IMR-90 (cell line): Measurements from ENCODE around the gene CFAP251. TPM values are rescaled to one million over a fixed set of nuclear protein-coding genes. Genes with fewer than 3 reads are reported as not detected.

ENCODE experiments used
- ATAC-seq: fragments of 200-7000 bp; cut with Tn5 transposase; 2 replicates; pipeline ENCODE4 v1.9.1; 2020; ENCODE audit warnings: low read depth, mild to moderate bottlenecking, moderate library complexity
- BruUV-seq: library from RNA; stranded (reverse); fragments of 400-500 nt; replicated peaks from 2 replicates; lab custom pipeline; 2021; lab: Mats Ljungman, UMichigan
- CTCF ChIA-PET: fragments of 300-600 bp; formaldehyde crosslinking; extraction: SDS; loops from one replicate; lab custom pipeline; 2021; ENCODE audit warnings: antibody characterized with exemption; lab: Yijun Ruan, JAX
- POLR2A ChIA-PET: fragments of 300-600 bp; sonication (Branson Sonifier 250); formaldehyde crosslinking; loops from one replicate; lab custom pipeline; 2022; ENCODE audit warnings: antibody characterized with exemption; ENCODE audit not compliant: unreplicated experiment; lab: Charles Lee
- DNase-seq: peaks from one replicate; pipeline ENCODE4 v3.0.0; 2013
- H2AFZ ChIP-seq: replicated peaks from 2 replicates; pipeline ENCODE3; 2013; ENCODE audit warnings: low read length, mild to moderate bottlenecking; ENCODE audit not compliant: poor library complexity
- H2AK5ac ChIP-seq: 2 replicates; pipeline ENCODE4 v1.6.1; 2013; ENCODE audit warnings: low read depth, low read length, inconsistent platforms
- H2AK9ac ChIP-seq: replicated peaks from 2 replicates; pipeline ENCODE3; 2013; ENCODE audit warnings: mild to moderate bottlenecking, low read depth, low read length, moderate library complexity; ENCODE audit not compliant: poor library complexity
- H2BK120ac ChIP-seq: 2 replicates; pipeline ENCODE4 v1.6.1; 2013; ENCODE audit warnings: low read depth, low read length, inconsistent platforms
- H2BK15ac ChIP-seq: 3 replicates; pipeline ENCODE4 v1.6.1; 2013; ENCODE audit warnings: low read depth, low read length, inconsistent platforms
- H2BK20ac ChIP-seq: 2 replicates; pipeline ENCODE4 v1.6.1; 2013; ENCODE audit warnings: low read depth, mild to moderate bottlenecking, inconsistent platforms, low read length, moderate library complexity
- H2BK5ac ChIP-seq: 2 replicates; pipeline ENCODE4 v1.6.1; 2013; ENCODE audit warnings: mild to moderate bottlenecking, low read depth, low read length, inconsistent platforms; ENCODE audit not compliant: poor library complexity, severe bottlenecking
- H3K14ac ChIP-seq: replicated peaks from 2 replicates; pipeline ENCODE4 v1.6.1; 2013; ENCODE audit warnings: low read depth, low read length, inconsistent platforms
- H3K18ac ChIP-seq: 2 replicates; pipeline ENCODE4 v1.6.1; 2013; ENCODE audit warnings: low read depth, low read length, control low read depth
- H3K23ac ChIP-seq: 2 replicates; pipeline ENCODE4 v1.6.1; 2013; ENCODE audit warnings: low read depth, low read length, inconsistent platforms
- H3K27ac ChIP-seq: 2 replicates; pipeline ENCODE4 v1.5.1; 2013; ENCODE audit warnings: mild to moderate bottlenecking, control low read depth, low read length; ENCODE audit not compliant: insufficient read depth
- H3K27me3 ChIP-seq: 2 replicates; pipeline ENCODE4 v1.6.1; 2013; ENCODE audit warnings: low read length; ENCODE audit not compliant: control insufficient read depth, insufficient read depth
- H3K36me3 ChIP-seq: 2 replicates; pipeline ENCODE4 v1.6.1; 2013; ENCODE audit warnings: low read length, mixed read lengths; ENCODE audit not compliant: control insufficient read depth, insufficient read depth
- H3K4ac ChIP-seq: 2 replicates; pipeline ENCODE4 v1.6.1; 2013; ENCODE audit warnings: low read depth, low read length, inconsistent platforms
- H3K4me1 ChIP-seq: 2 replicates; pipeline ENCODE4 v1.6.1; 2013; ENCODE audit warnings: low read length, mixed read lengths; ENCODE audit not compliant: control insufficient read depth, insufficient read depth
- H3K4me2 ChIP-seq: 2 replicates; pipeline ENCODE4 v1.6.1; 2013; ENCODE audit warnings: low read depth, mild to moderate bottlenecking, control low read depth, low read length, moderate library complexity
- H3K4me3 ChIP-seq: 2 replicates; pipeline ENCODE4 v1.5.1; 2013; ENCODE audit warnings: low read depth, mild to moderate bottlenecking, control low read depth, low read length, moderate library complexity; ENCODE audit not compliant: insufficient read depth
- H3K56ac ChIP-seq: 2 replicates; pipeline ENCODE4 v1.6.1; 2013; ENCODE audit warnings: low read length, inconsistent platforms; ENCODE audit not compliant: insufficient read depth; ENCODE audit errors: extremely low read depth
- H3K79me1 ChIP-seq, 2 experiments: 2 replicates each; pipeline ENCODE4 v1.6.1; 2013; ENCODE audit warnings: low read length in 2 of 2, inconsistent platforms in 1 of 2, low read depth in 1 of 2
- H3K9ac ChIP-seq: 2 replicates; pipeline ENCODE4 v1.6.1; 2013; ENCODE audit warnings: low read depth, low read length, control low read depth
- H3K9me1 ChIP-seq: 2 replicates; pipeline ENCODE4 v1.6.1; 2013; ENCODE audit warnings: low read length, inconsistent platforms; ENCODE audit not compliant: insufficient read depth
- H3K9me3 ChIP-seq: 2 replicates; pipeline ENCODE4 v1.6.1; 2013; ENCODE audit warnings: low read length; ENCODE audit not compliant: control insufficient read depth, insufficient read depth
- H4K20me1 ChIP-seq: 2 replicates; pipeline ENCODE4 v1.6.1; 2013; ENCODE audit warnings: low read length, inconsistent platforms; ENCODE audit not compliant: insufficient read depth
- H4K5ac ChIP-seq: 2 replicates; pipeline ENCODE4 v1.6.1; 2013; ENCODE audit warnings: mild to moderate bottlenecking, low read depth, low read length, control low read depth
- H4K8ac ChIP-seq, 2 experiments: 2 replicates each; pipeline ENCODE4 v1.6.1; 2013; ENCODE audit warnings: low read depth in 2 of 2, low read length in 2 of 2, control low read depth in 1 of 2, inconsistent platforms in 1 of 2
- H4K91ac ChIP-seq: 2 replicates; pipeline ENCODE4 v1.6.1; 2013; ENCODE audit warnings: low read depth, low read length, inconsistent platforms; ENCODE audit not compliant: insufficient read depth
- CEBPB ChIP-seq: IDR thresholded peaks from 2 replicates; pipeline ENCODE4 v1.6.1; 2012; ENCODE audit warnings: low read depth, low read length, improper control_type of control experiment
- CHD1 ChIP-seq: IDR thresholded peaks from 2 replicates; pipeline ENCODE4 v1.6.1; 2012; ENCODE audit warnings: low read depth, low read length, improper control_type of control experiment
- FOS ChIP-seq: fragments of 150-350 bp; IDR thresholded peaks from 2 replicates; pipeline ENCODE4 v1.6.1; 2016; ENCODE audit warnings: low read depth, low read length
- MAZ ChIP-seq: IDR thresholded peaks from 2 replicates; pipeline ENCODE4 v1.6.1; 2012; ENCODE audit warnings: low read depth, mild to moderate bottlenecking, low read length, improper control_type of control experiment, moderate library complexity, borderline replicate concordance
- MXI1 ChIP-seq: IDR thresholded peaks from 2 replicates; pipeline ENCODE4 v1.6.1; 2012; ENCODE audit warnings: low read depth, mild to moderate bottlenecking, low read length, moderate library complexity, borderline replicate concordance
- NFE2L2 ChIP-seq: fragments of 150-350 bp; IDR thresholded peaks from 2 replicates; pipeline ENCODE4 v1.6.1; 2016; ENCODE audit warnings: low read depth, mild to moderate bottlenecking, low read length
- RAD21 ChIP-seq: IDR thresholded peaks from 2 replicates; pipeline ENCODE4 v1.6.1; 2012; ENCODE audit warnings: low read length, improper control_type of control experiment
- RFX5 ChIP-seq: IDR thresholded peaks from 2 replicates; pipeline ENCODE4 v1.8.0; 2012; ENCODE audit warnings: low read depth, mild to moderate bottlenecking, low read length, moderate library complexity
- WGBS, 2 experiments: methylation state at CpG; one replicate each; pipeline versions ENCODE4 v1.1.5 to v1.1.7; 2013; ENCODE audit warnings: missing lambda C conversion rate in 2 of 2; ENCODE audit not compliant: insufficient read length in 1 of 2; ENCODE audit errors: extremely low coverage in 2 of 2; 5-methylcytosine and 5-hydroxymethylcytosine counted together
- dilution Hi-C: fragments of 300-500 bp; cut with HindIII; formaldehyde crosslinking; loops from one replicate; pipeline ENCODE4 v1.14.3; 2018; ENCODE audit warnings: low sequenced_read_pairs; ENCODE audit not compliant: unreplicated experiment
- in situ Hi-C: fragments of 300-500 bp; cut with MboI; formaldehyde crosslinking; loops from 3 replicates; pipeline ENCODE4 v1.14.3; 2019; ENCODE audit warnings: low sequenced_read_pairs, inconsistent platforms, mixed read lengths
- intact Hi-C: fragments of 100-400 bp; cut with micrococcal nuclease; formaldehyde crosslinking; loops from 2 replicates; pipeline ENCODE4 v1.10.0; 2022
- polyA plus RNA-seq, 3 experiments: library from polyadenylated mRNA; depleted of rRNA; stranded (reverse); fragments of >200 nt; gene quantifications; 2 replicates each; pipeline ENCODE4 v1.2.3, GENCODE V29; 2012; ENCODE audit warnings: low replicate concordance in 1 of 3
- total RNA-seq: library from RNA; depleted of rRNA; stranded (reverse); fragments of >200 nt; gene quantifications from 2 replicates; pipeline ENCODE4 v1.2.3, GENCODE V29; 2012
- TF ChIP-seq, protein P1 (sequence below): fragments of 150-350 bp; IDR thresholded peaks from 2 replicates; pipeline ENCODE4 v1.6.1; 2017; ENCODE audit warnings: mild to moderate bottlenecking, antibody characterized with exemption, low read length, low read depth
- TF ChIP-seq, protein P2 (sequence below): conservative IDR thresholded peaks from 2 replicates; pipeline ENCODE4 v1.5.1; 2012; ENCODE audit warnings: mild to moderate bottlenecking, low read depth, low read length, improper control_type of control experiment
- TF ChIP-seq, protein P3 (sequence below): fragments of 150-350 bp; IDR thresholded peaks from 2 replicates; pipeline ENCODE4 v1.6.1; 2016; ENCODE audit warnings: low read depth, mild to moderate bottlenecking, low read length, moderate library complexity, borderline replicate concordance

CFAP251 gene
- total and polyA plus RNA-seq, 2 of the 4 experiments (the other 2 are of a cell fraction) = 7.8 to 9.1 TPM

DNA sequence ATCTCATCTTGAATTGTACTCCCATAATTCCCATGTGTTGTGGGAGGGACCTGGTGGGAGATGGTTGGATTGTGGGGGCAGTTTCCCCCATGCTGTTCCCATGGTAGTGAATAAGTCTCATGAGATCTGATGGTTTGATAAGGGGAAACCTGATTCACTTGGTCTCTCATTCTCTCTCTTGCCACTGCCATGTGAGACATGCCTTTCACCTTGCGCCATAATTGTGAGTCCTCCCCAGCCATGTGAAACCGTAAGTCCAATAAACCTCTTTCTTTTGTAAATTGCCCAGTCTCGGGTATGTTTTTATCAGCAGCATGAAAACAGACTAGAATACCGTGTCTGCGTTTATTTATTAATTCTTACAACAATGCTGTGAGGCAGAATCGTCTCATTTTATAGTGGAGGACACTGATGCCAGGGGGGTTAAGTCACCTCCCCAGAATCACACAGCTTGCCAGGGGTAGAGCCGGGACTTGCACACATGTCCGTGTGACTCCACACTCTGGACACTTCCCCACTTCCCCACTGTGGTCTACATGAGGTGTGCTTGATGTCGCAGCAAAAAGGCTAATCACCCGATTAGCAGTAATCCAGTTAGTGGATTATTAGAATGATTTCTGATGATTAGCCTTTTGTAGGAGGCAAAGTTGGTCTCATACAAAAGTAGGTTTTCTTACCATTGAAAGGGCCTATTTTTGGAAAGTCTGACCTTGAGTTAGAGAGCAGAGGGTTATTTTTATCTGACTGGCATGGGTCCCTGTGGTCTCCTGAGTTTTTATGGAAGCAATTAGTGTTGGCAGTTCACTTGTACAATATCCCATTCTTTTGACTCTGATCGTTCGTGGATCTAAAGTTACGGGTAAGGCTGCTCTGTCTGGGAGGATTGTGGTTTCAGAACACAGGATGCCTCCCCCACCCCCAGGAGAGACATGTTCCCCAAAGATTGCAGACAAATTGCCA, 55.9 kb downstream of the CFAP251 start:
- no peak overlapping the region for H3K23ac ChIP-seq
- H4K5ac ChIP-seq = no peak overlapping the region
- H3K4me1 ChIP-seq = no peaks in the 10 kb centered on the region
- no peak overlapping the region for H3K4ac ChIP-seq
- H2BK5ac ChIP-seq = no peak overlapping the region
- no peaks in the 10 kb centered on the region for H3K9me1 ChIP-seq
- no peak overlapping the region for H2BK15ac ChIP-seq
- ChIA-PET POLR2A (no interaction called here), CTCF (no interaction called here)
- no peak overlapping the region for H3K4me2 ChIP-seq
- dilution Hi-C loops (no loop called here), in situ Hi-C loops (no loop called here), intact Hi-C loops (no loop called here)
- WGBS, 2 experiments = 93% methylated on average over 2 of the region's 13 CpGs; no CpG with 5 or more reads in 1 of the 2 experiments
- H3K9ac ChIP-seq = no peak overlapping the region
- H3K9me3 ChIP-seq = peaks cover 4% of the 10 kb centered on the region; the same call in 1 of the 2 replicates
- BruUV-seq = no TSS peak
- no peak overlapping the region for H4K8ac ChIP-seq
- no peak overlapping the region for H2BK20ac ChIP-seq
- no peaks in the 10 kb centered on the region for H4K20me1 ChIP-seq
- no peak overlapping the region for H3K27ac ChIP-seq
- no peaks in the 10 kb centered on the region for H3K27me3 ChIP-seq
- H2AK5ac ChIP-seq = no peak overlapping the region
- H3K14ac ChIP-seq = no peak overlapping the region
- ATAC-seq (no peak), DNase-seq (no peak)
- H3K4me3 ChIP-seq = no peak overlapping the region
- no peak overlapping the region for H3K18ac ChIP-seq
- no peak overlapping the region for H3K56ac ChIP-seq
- no peak overlapping the region for H2AK9ac ChIP-seq
- no peak overlapping the region for H4K91ac ChIP-seq
- peak overlapping the region; percentile 63 for H2AFZ ChIP-seq
- H3K36me3 ChIP-seq = peaks cover 2% of the 10 kb centered on the region; the same call in 1 of the 2 replicates
- no peaks in the 10 kb centered on the region for H3K79me1 ChIP-seq
- TF ChIP-seq, protein P1, sequence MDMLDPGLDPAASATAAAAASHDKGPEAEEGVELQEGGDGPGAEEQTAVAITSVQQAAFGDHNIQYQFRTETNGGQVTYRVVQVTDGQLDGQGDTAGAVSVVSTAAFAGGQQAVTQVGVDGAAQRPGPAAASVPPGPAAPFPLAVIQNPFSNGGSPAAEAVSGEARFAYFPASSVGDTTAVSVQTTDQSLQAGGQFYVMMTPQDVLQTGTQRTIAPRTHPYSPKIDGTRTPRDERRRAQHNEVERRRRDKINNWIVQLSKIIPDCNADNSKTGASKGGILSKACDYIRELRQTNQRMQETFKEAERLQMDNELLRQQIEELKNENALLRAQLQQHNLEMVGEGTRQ = no peak
- TF ChIP-seq, protein P2, sequence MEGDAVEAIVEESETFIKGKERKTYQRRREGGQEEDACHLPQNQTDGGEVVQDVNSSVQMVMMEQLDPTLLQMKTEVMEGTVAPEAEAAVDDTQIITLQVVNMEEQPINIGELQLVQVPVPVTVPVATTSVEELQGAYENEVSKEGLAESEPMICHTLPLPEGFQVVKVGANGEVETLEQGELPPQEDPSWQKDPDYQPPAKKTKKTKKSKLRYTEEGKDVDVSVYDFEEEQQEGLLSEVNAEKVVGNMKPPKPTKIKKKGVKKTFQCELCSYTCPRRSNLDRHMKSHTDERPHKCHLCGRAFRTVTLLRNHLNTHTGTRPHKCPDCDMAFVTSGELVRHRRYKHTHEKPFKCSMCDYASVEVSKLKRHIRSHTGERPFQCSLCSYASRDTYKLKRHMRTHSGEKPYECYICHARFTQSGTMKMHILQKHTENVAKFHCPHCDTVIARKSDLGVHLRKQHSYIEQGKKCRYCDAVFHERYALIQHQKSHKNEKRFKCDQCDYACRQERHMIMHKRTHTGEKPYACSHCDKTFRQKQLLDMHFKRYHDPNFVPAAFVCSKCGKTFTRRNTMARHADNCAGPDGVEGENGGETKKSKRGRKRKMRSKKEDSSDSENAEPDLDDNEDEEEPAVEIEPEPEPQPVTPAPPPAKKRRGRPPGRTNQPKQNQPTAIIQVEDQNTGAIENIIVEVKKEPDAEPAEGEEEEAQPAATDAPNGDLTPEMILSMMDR = no peak
- no peak for TF ChIP-seq RFX5
- TF ChIP-seq, protein P3, sequence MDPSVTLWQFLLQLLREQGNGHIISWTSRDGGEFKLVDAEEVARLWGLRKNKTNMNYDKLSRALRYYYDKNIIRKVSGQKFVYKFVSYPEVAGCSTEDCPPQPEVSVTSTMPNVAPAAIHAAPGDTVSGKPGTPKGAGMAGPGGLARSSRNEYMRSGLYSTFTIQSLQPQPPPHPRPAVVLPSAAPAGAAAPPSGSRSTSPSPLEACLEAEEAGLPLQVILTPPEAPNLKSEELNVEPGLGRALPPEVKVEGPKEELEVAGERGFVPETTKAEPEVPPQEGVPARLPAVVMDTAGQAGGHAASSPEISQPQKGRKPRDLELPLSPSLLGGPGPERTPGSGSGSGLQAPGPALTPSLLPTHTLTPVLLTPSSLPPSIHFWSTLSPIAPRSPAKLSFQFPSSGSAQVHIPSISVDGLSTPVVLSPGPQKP = no peak
- TF ChIP-seq MXI1 = no peak
- no peak for TF ChIP-seq NFE2L2
- no peak for TF ChIP-seq CHD1
- no peak for TF ChIP-seq MAZ
- TF ChIP-seq CEBPB = no peak
- TF ChIP-seq FOS = no peak
- no peak for TF ChIP-seq RAD21
- no peak overlapping the region for H2BK120ac ChIP-seq
